DND-41 (cell line): ENCODE measurements around the gene FRMD3.

ENCODE experiments used
- EZH2 ChIP-seq: IDR thresholded peaks from 3 replicates; pipeline ENCODE4 v1.6.1; 2012; ENCODE audit warnings: borderline replicate concordance, low read depth, mild to moderate bottlenecking, moderate library complexity, low read length, inconsistent platforms; ENCODE audit not compliant: severe bottlenecking
- TF ChIP-seq, protein P1 (sequence below): IDR thresholded peaks from 2 replicates; pipeline ENCODE4 v1.5.1; 2012; ENCODE audit warnings: borderline replicate concordance, low read length, moderate library complexity, mild to moderate bottlenecking; ENCODE audit not compliant: poor library complexity, severe bottlenecking; ENCODE audit errors: extremely low read depth

DNA sequence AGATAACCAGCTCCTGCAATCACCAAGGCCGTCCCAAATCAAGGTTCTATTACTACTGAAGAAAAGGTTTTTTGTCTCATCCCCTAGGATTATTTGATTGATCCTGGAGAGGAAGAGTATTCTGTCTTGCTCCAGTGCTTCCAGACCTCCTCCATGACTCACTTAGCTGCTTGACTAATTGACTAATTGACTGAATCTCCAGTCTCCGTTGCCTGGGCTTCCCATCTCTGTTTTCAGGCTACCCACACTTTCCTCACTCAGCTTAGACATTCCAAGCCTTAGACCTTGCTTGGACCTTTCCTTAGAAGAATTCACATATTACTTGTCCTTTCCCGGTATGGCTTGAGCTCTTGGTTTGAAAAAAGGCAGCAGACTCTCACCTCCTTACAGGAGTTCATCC, 60.6 kb downstream of the FRMD3 start:
- TF ChIP-seq, protein P1, sequence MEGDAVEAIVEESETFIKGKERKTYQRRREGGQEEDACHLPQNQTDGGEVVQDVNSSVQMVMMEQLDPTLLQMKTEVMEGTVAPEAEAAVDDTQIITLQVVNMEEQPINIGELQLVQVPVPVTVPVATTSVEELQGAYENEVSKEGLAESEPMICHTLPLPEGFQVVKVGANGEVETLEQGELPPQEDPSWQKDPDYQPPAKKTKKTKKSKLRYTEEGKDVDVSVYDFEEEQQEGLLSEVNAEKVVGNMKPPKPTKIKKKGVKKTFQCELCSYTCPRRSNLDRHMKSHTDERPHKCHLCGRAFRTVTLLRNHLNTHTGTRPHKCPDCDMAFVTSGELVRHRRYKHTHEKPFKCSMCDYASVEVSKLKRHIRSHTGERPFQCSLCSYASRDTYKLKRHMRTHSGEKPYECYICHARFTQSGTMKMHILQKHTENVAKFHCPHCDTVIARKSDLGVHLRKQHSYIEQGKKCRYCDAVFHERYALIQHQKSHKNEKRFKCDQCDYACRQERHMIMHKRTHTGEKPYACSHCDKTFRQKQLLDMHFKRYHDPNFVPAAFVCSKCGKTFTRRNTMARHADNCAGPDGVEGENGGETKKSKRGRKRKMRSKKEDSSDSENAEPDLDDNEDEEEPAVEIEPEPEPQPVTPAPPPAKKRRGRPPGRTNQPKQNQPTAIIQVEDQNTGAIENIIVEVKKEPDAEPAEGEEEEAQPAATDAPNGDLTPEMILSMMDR, result no peak
- TF ChIP-seq EZH2, result no peak
